Measurements from ENCODE around the gene RASGEF1B. TPM values are rescaled to one million over a fixed set of nuclear protein-coding genes. Genes with fewer than 3 reads are reported as not detected.
A peak's percentile ranks its signal among the peaks of the same experiment; 100 is the strongest.

RASGEF1B gene
- 10 to 100 TPM in 1 of 2 donors, 1 to 10 TPM in 1; 3.9 to 18.5 TPM for total RNA-seq

- H3K4me1 Mint-ChIP-seq (ENCODE audit: low read depth in 2 of 2): peaks cover 44% of the 10 kb centered on the region in 2 donors
- DNase-seq (ENCODE audit: low spot score) (peak; percentile 99), ATAC-seq (peak; percentile 98)
- H3K27me3 Mint-ChIP-seq: peaks cover 0 to 5% of the 10 kb centered on the region in 2 donors
- peaks cover 2% of the 10 kb centered on the region for H3K36me3 Mint-ChIP-seq
- peak within 1 kb of the TSS; percentile 98 for H3K4me3 Mint-ChIP-seq
- no peaks in the 10 kb centered on the region for H3K9me3 Mint-ChIP-seq
- peak within 1 kb of the TSS; percentile 85 to 87 for H3K27ac Mint-ChIP-seq
These were observed at the start of gene RASGEF1B for GRCh38 chr4:81471588-81472280. RASGEF1B (minus strand) TSS chr4:81471907; CDS start chr4:81459508, 12,399 bp downstream.

DNA sequence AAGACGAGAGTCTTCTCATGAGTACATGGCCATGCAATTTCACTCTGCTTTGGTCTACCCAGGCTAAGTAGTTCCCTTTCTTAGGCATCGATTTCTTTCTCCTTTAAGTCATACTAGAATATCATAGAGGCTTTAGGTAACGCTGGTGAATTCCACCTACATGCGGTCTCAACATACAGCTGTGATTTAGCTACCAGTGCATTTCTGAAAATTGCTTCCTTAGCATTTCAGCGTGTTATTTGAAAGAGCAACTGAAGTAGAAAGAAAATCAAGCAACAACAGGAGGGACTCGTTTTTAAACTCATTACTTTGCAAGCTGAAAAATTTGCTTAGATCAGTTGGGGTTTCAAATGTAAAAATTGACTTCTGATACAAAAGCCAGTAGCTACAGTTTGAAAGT lies 48.1 kb upstream of the RASGEF1B start:
- ATAC-seq (no peak), DNase-seq (ENCODE audit: low spot score) (no peak)
- H3K27ac Mint-ChIP-seq: no peak overlapping the region
- H3K4me1 Mint-ChIP-seq (ENCODE audit: low read depth in 2 of 2): no peaks in the 10 kb centered on the region
- H3K9me3 Mint-ChIP-seq: no peaks in the 10 kb centered on the region
- H3K36me3 Mint-ChIP-seq: peaks cover 4% of the 10 kb centered on the region
- H3K27me3 Mint-ChIP-seq: no peaks in the 10 kb centered on the region
- no peak overlapping the region for H3K4me3 Mint-ChIP-seq

GRCh38 chr4:81519427-81519773 lies 47.7 kb upstream of the RASGEF1B start:
- ATAC-seq: no peak
- Mint-ChIP-seq H3K4me1 (ENCODE audit: low read depth in 2 of 2) (no peaks in the 10 kb centered on the region), H3K27me3 (no peaks in the 10 kb centered on the region), H3K36me3 (peaks cover 4% of the 10 kb centered on the region), H3K4me3 (no peak overlapping the region), H3K27ac (no peak overlapping the region), H3K9me3 (no peaks in the 10 kb centered on the region)
- DNase-seq (ENCODE audit: low spot score): no peak

DNA sequence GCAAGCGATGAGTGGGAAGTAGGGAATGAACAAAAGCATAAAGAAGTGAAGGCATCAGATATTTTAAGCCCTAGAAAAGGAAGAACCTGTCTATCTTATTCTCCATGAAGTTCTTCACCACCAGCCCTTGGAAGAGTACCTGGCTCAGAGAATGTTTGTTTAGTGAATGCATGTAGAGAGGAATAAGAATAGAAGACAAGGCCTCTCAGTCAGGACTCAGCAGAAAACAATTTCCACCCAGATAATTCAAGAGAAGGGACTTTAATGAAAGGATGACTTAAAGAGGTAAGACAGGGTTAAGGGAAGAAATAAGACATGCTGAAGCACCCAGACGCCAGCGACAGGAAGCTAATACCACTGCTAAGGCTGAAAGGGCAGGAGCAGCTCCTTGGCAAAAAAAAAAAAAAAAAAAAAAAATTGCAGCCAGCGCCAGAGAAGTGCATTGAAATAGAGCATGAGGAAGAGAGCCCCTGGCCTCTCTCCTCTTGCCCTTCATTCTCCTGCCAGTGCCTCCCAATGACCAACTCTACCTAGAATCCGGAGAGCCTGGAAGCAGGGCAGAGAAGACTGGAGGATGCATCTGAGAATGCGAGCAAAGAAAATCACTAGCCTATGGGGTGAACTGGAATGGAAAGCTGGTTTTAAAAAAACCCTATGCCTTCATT lies 47.2 kb upstream of the RASGEF1B start:
- peaks cover 4% of the 10 kb centered on the region for H3K36me3 Mint-ChIP-seq
- DNase-seq (ENCODE audit: low spot score): no peak
- H3K4me1 Mint-ChIP-seq (ENCODE audit: low read depth in 2 of 2): peaks cover 0 to 3% of the 10 kb centered on the region in 2 donors

DNA sequence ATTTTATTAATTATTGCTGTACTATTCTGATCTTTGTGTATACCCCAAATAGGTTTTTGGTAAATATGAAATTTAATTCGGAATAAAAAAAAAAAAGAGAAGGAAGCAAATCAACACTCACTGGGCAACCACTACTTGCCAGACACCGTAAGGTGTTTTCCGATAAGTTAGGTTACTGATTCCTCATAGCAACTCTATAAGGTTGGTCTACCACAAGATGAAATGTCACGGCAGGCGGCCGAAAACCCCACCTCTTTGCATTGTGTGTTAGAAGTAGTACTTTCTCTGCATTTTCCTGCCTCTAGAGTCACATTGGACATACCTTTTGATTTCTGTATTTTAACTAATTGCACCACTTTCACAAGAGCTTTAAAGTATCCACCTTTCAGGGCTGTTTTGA lies 44.5 kb upstream of the RASGEF1B start:
- Mint-ChIP-seq H3K36me3 (peaks cover 4% of the 10 kb centered on the region), H3K27ac (peak overlapping the region in 1 of 2 donors; percentile 50), H3K4me3 (no peak overlapping the region), H3K4me1 (ENCODE audit: low read depth in 2 of 2) (peaks cover 0 to 11% of the 10 kb centered on the region in 2 donors), H3K27me3 (no peaks in the 10 kb centered on the region), H3K9me3 (no peaks in the 10 kb centered on the region)
- no peak for ATAC-seq
- DNase-seq (ENCODE audit: low spot score): no peak

More for the DNA sequence above, 47.2 kb upstream of the RASGEF1B start:
- Mint-ChIP-seq H3K4me3 (no peak overlapping the region), H3K9me3 (no peaks in the 10 kb centered on the region), H3K27ac (no peak overlapping the region), H3K27me3 (no peaks in the 10 kb centered on the region)
- ATAC-seq: no peak

DNA sequence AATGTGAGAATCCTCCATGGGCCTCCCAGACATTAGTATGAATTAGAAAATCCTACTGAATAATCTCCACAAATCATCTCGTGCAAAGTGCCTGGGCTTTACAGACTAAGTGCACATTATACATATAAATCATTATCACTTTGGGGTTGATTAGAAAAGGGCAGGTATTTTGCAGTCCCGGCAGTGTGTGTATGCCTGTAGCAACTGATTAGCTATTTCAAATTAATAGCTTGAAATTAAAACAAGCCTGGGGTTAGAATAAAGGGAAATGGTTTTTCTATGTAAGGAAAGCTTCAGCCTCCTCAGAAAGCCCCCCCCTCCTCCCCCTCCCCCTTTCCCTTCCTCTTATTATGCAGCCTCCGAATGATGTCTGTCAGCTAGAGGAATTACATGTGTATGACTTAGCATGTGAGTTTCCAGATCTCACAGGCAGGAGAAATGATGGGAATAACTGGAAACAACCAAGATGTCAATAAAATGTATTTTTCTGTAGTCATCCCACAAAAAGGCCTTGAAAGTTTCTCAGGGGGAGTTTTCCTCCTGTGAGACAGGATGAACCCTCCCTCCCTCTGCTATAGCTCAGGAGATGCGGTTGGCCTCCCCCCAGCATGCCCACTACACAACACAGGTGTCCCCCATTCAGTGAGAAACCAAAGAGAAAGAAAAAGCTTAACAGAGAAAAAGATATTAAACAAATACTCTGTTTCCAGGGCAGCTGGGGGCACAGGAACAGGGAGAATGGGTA lies 41.2 kb upstream of the RASGEF1B start:
- DNase-seq (ENCODE audit: low spot score): no peak
- peaks cover 4% of the 10 kb centered on the region for H3K36me3 Mint-ChIP-seq

DNA sequence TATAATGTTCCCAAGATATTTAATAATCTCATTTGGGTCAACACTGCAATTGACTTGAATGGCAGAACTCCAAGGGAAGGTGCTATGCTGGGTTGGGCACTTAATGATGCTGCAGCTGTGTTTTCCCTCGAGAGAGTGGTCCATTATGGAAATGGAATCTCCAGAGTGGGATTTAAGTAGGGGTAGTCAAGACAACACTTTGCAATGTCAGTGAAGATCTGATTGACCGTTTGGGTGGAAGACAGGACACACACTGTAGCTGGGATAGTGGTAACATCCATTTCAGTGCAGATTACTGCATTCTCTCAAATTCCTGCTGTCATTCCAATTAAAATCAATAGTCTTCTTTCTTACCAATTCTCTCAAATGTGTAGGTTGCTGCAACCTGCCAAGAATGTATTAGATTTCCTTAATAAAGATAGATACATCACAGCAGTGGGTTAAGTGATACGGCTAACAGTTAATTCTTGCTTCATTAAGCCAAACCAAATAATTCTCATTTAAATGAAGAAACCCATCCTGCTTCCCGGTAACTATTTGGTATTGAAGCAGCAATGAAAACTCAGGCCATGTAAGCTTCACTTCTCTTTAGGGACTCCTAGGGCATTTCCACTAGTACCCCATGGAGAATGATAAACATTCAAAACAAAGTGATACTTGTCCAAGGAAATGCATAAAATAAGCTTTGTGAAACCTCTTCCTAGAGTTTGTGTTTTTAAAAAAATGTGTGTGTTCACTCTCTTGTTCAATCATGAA lies 40.5 kb upstream of the RASGEF1B start:
- H3K4me1 Mint-ChIP-seq (ENCODE audit: low read depth in 2 of 2): peaks cover 34 to 40% of the 10 kb centered on the region in 2 donors
- no peak overlapping the region for H3K27ac Mint-ChIP-seq
- peaks cover 2% of the 10 kb centered on the region for H3K36me3 Mint-ChIP-seq
- H3K9me3 Mint-ChIP-seq: no peaks in the 10 kb centered on the region
- H3K4me3 Mint-ChIP-seq: no peak overlapping the region
- no peaks in the 10 kb centered on the region for H3K27me3 Mint-ChIP-seq
- DNase-seq (ENCODE audit: low spot score) (no peak), ATAC-seq (no peak)

More for the DNA sequence above, 41.2 kb upstream of the RASGEF1B start:
- ATAC-seq: no peak
- Mint-ChIP-seq H3K27me3 (no peaks in the 10 kb centered on the region), H3K4me3 (no peak overlapping the region), H3K9me3 (no peaks in the 10 kb centered on the region), H3K4me1 (ENCODE audit: low read depth in 2 of 2) (peaks cover 28 to 33% of the 10 kb centered on the region in 2 donors), H3K27ac (peak overlapping the region in 1 of 2 donors; percentile 23)

GRCh38 chr4:81510643-81511178 lies 39.0 kb upstream of the RASGEF1B start:
- ATAC-seq (no peak), DNase-seq (ENCODE audit: low spot score) (no peak)
- peaks cover 44 to 48% of the 10 kb centered on the region in 2 donors for H3K4me1 Mint-ChIP-seq (ENCODE audit: low read depth in 2 of 2)
- H3K27ac Mint-ChIP-seq: peak overlapping the region; percentile 66 to 85
- H3K9me3 Mint-ChIP-seq: no peaks in the 10 kb centered on the region
- H3K36me3 Mint-ChIP-seq: no peaks in the 10 kb centered on the region
- H3K27me3 Mint-ChIP-seq: no peaks in the 10 kb centered on the region
- no peak overlapping the region for H3K4me3 Mint-ChIP-seq

DNA sequence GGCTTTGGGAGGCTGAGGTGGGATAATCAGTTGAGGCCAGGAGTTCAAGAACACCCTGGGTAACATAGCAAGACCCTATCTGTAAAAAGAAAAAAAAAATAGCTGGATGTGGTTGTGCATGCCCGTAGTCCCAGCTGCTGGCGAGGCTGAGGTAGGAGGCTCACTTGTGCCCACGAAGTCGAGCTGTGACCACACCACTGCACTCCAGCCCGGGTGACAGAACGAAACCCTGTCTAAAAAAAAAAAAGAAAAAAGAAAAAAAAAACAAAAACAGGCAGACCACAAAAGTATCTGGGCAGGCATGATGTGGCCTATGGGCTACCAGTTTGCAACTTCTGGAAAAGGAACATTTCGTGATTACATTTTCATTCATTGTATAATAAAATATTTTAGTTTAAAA lies 38.1 kb upstream of the RASGEF1B start:
- no peaks in the 10 kb centered on the region for H3K27me3 Mint-ChIP-seq
- H3K4me3 Mint-ChIP-seq: peak overlapping the region; percentile 73
- H3K36me3 Mint-ChIP-seq: no peaks in the 10 kb centered on the region
- peak; percentile 66 to 73 for ATAC-seq
- no peaks in the 10 kb centered on the region for H3K9me3 Mint-ChIP-seq
- peaks cover 53 to 56% of the 10 kb centered on the region in 2 donors for H3K4me1 Mint-ChIP-seq (ENCODE audit: low read depth in 2 of 2)
- DNase-seq (ENCODE audit: low spot score): peak; percentile 74
- peak overlapping the region; percentile 66 to 85 for H3K27ac Mint-ChIP-seq

GRCh38 chr4:81509191-81509590 lies 37.5 kb upstream of the RASGEF1B start:
- Mint-ChIP-seq H3K27me3 (no peaks in the 10 kb centered on the region), H3K9me3 (no peaks in the 10 kb centered on the region), H3K4me3 (peak overlapping the region; percentile 73), H3K4me1 (ENCODE audit: low read depth in 2 of 2) (peaks cover 58 to 59% of the 10 kb centered on the region in 2 donors), H3K27ac (peak overlapping the region; percentile 66 to 85), H3K36me3 (no peaks in the 10 kb centered on the region)
- DNase-seq (ENCODE audit: low spot score): no peak
- ATAC-seq: peak; percentile 46 to 71

GRCh38 chr4:81508411-81509185 lies 36.9 kb upstream of the RASGEF1B start:
- Mint-ChIP-seq H3K4me3 (peak overlapping the region; percentile 73), H3K36me3 (no peaks in the 10 kb centered on the region), H3K27ac (peak overlapping the region; percentile 66 to 85), H3K27me3 (no peaks in the 10 kb centered on the region), H3K9me3 (no peaks in the 10 kb centered on the region), H3K4me1 (ENCODE audit: low read depth in 2 of 2) (peaks cover 62 to 63% of the 10 kb centered on the region in 2 donors)
- DNase-seq (ENCODE audit: low spot score) (no peak), ATAC-seq (peak; percentile 73 to 77)

GRCh38 chr4:81507530-81507929 lies 35.8 kb upstream of the RASGEF1B start:
- peak overlapping the region; percentile 73 for H3K4me3 Mint-ChIP-seq
- H3K9me3 Mint-ChIP-seq: no peaks in the 10 kb centered on the region
- peak overlapping the region; percentile 66 to 85 for H3K27ac Mint-ChIP-seq
- no peaks in the 10 kb centered on the region for H3K36me3 Mint-ChIP-seq
- H3K27me3 Mint-ChIP-seq: no peaks in the 10 kb centered on the region
- peaks cover 59 to 63% of the 10 kb centered on the region in 2 donors for H3K4me1 Mint-ChIP-seq (ENCODE audit: low read depth in 2 of 2)
- no peak for DNase-seq (ENCODE audit: low spot score)
- ATAC-seq: no peak

Measured in natural killer cell treated with Interleukin-12 subunit alpha and Interleukin-12 subunit beta and Interleukin-15 and Interleukin-18, amount 100 ng/mL, for 72 hours (primary cell).